Measurements from ENCODE around the gene RBM47.

DNA sequence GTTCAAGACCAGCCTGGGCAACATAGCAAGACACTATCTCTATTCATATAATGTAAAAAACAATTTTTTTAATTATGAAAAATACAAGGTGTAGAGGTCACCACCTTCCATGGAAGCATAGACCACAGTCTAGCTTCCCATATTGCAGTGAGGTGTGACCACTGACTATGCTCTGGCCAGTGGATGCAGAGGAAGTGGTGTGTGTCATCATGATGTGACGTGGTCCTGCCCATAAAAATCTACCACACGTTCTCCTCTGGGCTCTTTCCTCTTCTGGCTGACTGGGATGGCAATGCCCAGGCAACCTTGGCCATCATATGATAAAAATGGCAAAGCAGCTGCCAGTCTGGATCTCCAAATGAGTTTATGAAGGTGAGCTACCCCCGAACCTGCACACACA is 65.7 kb downstream of the RBM47 start:
- TF ChIP-seq SP1 (IDR thresholded peaks at IDR 0.05) = no peak
- no peak for TF ChIP-seq BHLHE40 (IDR thresholded peaks at IDR 0.05; ENCODE audit: borderline replicate concordance)
- TF ChIP-seq HDGF (IDR thresholded peaks at IDR 0.05; ENCODE audit: borderline replicate concordance) = no peak
- TF ChIP-seq ARNT (IDR thresholded peaks at IDR 0.05) = no peak
- no peak for TF ChIP-seq L3MBTL2 (conservative IDR thresholded peaks at IDR 0.05)
- no peak for TF ChIP-seq CTBP1 (IDR thresholded peaks at IDR 0.05; ENCODE audit: borderline replicate concordance)
- no peak for TF ChIP-seq FOXK2 (IDR thresholded peaks at IDR 0.05)
- TF ChIP-seq ZNF384 (IDR thresholded peaks at IDR 0.05) = no peak
- no peak for TF ChIP-seq FOXA1 (IDR thresholded peaks at IDR 0.05)
- no peak for TF ChIP-seq ELF4 (IDR thresholded peaks at IDR 0.05)
- no peak for TF ChIP-seq FOXM1 (IDR thresholded peaks at IDR 0.05; ENCODE audit: borderline replicate concordance)
- no peak for TF ChIP-seq SUZ12 (IDR thresholded peaks at IDR 0.05)
- no peak for TF ChIP-seq NFRKB (IDR thresholded peaks at IDR 0.05)
- no peak for TF ChIP-seq TARDBP (IDR thresholded peaks at IDR 0.05)
